ENCODE data around the gene TSSK2.

The TSSK2 gene

GRCh38 chr22:19125474-19126308 is 5.4 kb upstream of the TSSK2 start:
- DNase-seq (ENCODE audit: low read depth) = no peak

DNA sequence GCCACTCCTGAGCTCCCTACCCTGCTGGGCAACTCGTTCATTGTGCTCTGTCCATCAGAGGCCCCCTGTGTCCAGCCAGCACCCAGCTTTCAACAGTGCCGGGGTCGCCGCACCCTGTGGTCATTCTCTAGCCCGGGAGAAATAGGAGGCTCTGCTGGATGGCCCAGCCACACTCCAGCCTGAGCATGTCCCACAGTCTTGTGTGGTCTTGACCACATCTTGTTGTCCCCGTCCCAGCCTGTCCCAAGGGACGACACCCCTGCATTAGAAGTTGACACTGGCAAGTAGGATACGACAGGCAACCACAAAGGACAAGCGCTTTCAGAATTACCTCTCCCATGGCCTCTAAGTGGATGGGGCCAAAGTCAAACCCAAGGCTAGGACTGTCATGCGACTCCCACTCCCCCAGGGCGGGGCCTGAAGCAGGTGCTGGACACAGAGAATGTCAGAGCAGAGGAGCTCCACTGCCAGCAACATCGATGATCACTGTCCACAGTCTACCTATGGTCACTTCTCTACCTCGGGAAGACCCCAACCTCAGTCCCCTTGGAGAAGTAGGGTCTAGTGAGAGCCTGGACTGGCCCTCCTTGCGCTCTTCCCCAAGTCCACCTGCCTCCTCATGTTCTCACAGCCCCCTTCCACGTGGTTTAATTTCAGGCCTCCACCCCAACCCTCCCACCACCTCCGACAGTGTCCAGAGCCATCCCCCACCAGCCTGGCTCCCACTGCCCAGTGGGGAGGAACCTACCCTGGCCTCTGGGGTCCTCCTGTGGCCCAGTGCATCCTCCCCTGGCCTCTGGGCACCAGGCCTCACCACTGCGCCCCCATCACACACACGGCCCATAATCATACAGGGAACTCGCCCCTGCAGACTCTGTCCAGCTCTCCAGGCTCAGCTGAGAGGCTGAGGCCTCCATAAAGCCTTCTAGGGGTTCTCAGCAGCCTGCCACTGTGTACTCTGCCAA is 4.5 kb upstream of the TSSK2 start:
- no peak for DNase-seq (ENCODE audit: low read depth)

- no peak for DNase-seq (ENCODE audit: low read depth)
These were observed 3.6 kb upstream of the TSSK2 start for GRCh38 chr22:19127329-19128008.

DNA sequence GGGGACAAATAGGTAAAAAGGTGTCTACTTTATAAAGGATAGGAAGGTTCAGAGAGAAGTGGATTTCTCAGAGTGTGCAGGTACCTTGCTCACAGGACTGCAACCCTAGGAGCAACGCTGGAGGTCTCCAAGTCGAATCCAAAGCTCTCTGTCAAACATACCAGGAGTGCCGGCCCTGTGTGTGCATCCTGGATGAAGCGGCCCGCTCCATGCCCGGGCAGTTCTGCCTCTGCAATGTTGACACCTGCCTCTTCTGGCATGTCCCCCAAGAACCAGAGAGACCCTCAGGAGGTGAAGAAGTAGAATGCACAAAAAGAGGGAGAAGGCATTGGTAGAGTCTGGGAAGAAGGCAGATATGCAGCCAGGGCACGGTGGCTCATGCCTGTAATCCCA is 3.1 kb upstream of the TSSK2 start:
- DNase-seq (ENCODE audit: low read depth) = no peak

GRCh38 chr22:19128946-19129727 is 2.0 kb upstream of the TSSK2 start:
- no peak for DNase-seq (ENCODE audit: low read depth)

GRCh38 chr22:19129871-19130270 is 1.2 kb upstream of the TSSK2 start:
- no peak for DNase-seq (ENCODE audit: low read depth)

DNA sequence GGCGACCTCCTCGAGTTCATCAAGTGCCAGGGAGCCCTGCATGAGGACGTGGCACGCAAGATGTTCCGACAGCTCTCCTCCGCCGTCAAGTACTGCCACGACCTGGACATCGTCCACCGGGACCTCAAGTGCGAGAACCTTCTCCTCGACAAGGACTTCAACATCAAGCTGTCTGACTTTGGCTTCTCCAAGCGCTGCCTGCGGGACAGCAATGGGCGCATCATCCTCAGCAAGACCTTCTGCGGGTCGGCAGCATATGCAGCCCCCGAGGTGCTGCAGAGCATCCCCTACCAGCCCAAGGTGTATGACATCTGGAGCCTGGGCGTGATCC is 542 bp downstream of the TSSK2 start:
- DNase-seq (ENCODE audit: low read depth) = no peak

- DNase-seq (ENCODE audit: low read depth) = no peak
These were observed 1.0 kb downstream of the TSSK2 start for GRCh38 chr22:19132153-19132552.

GRCh38 chr22:19132693-19133400 is 1.7 kb downstream of the TSSK2 start:
- no peak for DNase-seq (ENCODE audit: low read depth)

- DNase-seq (ENCODE audit: low read depth) = no peak
These were observed 2.5 kb downstream of the TSSK2 start for GRCh38 chr22:19133561-19133960.

GRCh38 chr22:19134176-19134831 is 3.2 kb downstream of the TSSK2 start:
- no peak for DNase-seq (ENCODE audit: low read depth)

DNA sequence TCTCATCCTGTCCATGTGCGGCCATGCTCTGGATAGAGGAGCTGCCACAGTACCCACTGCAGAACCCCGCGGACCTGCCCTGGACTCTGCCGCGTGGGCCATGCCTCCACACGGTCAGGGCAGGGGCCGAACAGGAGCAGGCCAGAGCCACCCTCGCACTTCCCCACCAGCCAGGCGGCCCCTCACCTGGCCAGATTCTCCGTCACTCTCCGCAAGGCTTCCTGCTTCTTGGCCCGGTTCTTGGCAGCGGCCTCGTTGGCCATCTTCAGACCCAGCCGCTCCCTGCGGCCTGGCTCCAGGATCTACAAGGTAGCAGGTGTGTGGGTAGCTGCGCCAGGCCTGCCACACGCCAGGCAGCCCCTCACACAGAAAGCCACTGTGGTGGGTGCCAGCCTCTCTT is 3.8 kb downstream of the TSSK2 start:
- DNase-seq (ENCODE audit: low read depth) = no peak

- DNase-seq (ENCODE audit: low read depth) = no peak
These were observed 5.8 kb downstream of the TSSK2 start for GRCh38 chr22:19136915-19137314.

- DNase-seq (ENCODE audit: low read depth) = no peak
These were observed 6.5 kb downstream of the TSSK2 start for GRCh38 chr22:19137384-19138216.

DNA sequence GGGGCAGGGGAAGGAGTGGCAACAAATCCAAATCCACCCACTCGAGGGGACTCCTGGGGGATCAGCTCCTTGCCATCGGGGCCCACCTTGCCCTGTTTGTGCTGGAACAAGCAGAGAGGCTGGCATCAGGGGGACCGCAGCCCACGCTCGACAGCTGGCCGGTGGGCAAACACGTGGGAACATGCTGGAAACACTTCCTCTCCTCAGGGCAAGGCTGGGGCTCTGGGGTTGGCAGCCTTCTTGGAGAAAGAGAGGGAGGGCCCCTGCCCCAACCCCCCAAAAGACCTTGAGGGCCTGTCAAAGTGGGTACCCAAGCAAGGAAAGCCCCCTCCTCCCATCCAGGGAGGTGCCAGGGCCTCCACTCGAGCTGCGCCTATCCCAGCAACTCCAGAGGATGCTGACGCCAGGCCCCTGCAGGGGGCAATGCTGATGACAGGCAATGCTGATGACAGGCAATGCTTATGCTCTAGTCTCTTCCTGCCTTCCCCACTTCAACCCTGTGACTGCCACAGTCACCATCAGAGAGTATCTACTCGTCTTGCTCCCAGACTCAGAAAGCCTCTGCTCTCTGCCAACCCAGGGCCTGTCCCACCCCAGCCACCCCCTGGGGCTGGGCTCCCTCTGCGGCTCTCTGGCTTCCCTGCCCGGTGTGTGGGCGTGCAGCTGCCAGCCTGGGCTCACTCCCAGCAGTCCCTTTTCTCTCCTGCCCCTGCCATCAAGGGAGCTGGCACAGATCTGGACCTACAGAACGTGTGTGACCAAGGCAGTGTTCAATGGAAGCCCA is 7.3 kb downstream of the TSSK2 start:
- DNase-seq (ENCODE audit: low read depth) = no peak

- no peak for DNase-seq (ENCODE audit: low read depth)
These were observed 7.9 kb downstream of the TSSK2 start for GRCh38 chr22:19139001-19139356.

DNA sequence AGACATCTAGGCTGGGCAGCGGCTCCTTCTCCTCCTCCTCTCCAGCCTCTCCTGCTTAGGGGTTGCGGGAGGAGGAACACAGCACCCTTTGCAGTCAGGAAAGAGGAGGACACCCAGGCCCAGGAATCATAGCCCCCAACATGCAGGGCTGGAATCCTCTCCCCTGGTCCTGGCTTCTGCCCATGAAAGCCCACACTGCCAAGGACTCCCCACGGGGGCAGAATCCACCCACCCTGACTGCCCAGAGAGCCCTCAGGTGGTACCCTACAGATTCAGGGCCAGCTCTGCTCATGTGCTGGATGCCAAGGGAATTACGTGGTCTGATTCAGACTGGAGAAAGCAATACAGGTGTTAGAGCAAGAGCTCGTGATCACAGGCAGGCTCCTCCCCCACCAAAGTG is 8.9 kb downstream of the TSSK2 start:
- no peak for DNase-seq (ENCODE audit: low read depth)

- DNase-seq (ENCODE audit: low read depth) = no peak
These were observed 11.3 kb downstream of the TSSK2 start for GRCh38 chr22:19142394-19142793.

GRCh38 chr22:19143212-19143611 is 12.1 kb downstream of the TSSK2 start:
- DNase-seq (ENCODE audit: low read depth) = no peak
